Gastroesophageal sphincter (tissue), 3 donors: ENCODE results near the gene EGFR.

Experiments used
- CTCF ChIP-seq, 4 experiments: fragments of 200-600 bp in 2 of 4; fragments of 450-650 bp in 2 of 4; sonication (generic) in 1 of 4; IDR thresholded peaks; one replicate each; pipeline ENCODE4 v1.5.1; 2017 to 2019; ENCODE audit warnings: antibody characterized with exemption in 4 of 4, mild to moderate bottlenecking in 2 of 4, moderate library complexity in 2 of 4
- EP300 ChIP-seq: sonication (generic); formaldehyde crosslinking; IDR thresholded peaks from one replicate; pipeline ENCODE4 v1.6.1; 2017; ENCODE audit warnings: antibody characterized with exemption, mild to moderate bottlenecking
- POLR2A ChIP-seq, 2 donors: fragments of 450-650 bp; IDR thresholded peaks; one replicate each; pipeline ENCODE4 v1.6.1; 2017; ENCODE audit warnings: antibody characterized with exemption in 2 of 2, mild to moderate bottlenecking in 2 of 2, moderate library complexity in 1 of 2

- TF ChIP-seq CTCF (IDR thresholded peaks at IDR 0.05) (no peak), POLR2A (IDR thresholded peaks at IDR 0.05) (no peak), EP300 (no peak)
These were observed 41.3 kb downstream of the EGFR start for GRCh38 chr7:55060085-55060484.
